Measurements from ENCODE around the gene ZC3H13.
"Not testable (repeated sequence)": the region's sequence is repeated elsewhere in the genome, so short reads cannot be mapped to it uniquely, and the experiment has no call there.

Gene ZC3H13

DNA sequence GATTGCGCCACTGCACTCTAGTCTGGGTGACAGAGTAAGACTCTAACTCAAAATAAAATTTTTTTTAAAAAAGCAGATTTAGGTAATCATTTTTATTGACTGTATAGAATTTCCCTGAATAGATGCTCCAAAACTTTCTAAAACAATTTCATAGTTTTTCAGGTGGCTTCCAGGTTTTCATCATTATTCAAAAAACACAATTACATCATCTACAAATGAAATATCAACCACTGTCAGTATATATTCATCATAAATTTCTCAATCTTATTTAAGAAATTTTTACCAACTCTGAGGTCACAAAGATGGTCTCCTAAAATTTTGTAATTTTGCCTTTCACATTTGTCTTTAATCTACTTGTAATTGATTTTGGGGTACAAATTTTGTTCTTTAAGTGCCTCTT is 48.1 kb downstream of the ZC3H13 start:
- no peak for DNase-seq

- DNase-seq: no peak
Observed at GRCh38 chr13:45996631-45997030, 55.9 kb downstream of the ZC3H13 start.

DNA sequence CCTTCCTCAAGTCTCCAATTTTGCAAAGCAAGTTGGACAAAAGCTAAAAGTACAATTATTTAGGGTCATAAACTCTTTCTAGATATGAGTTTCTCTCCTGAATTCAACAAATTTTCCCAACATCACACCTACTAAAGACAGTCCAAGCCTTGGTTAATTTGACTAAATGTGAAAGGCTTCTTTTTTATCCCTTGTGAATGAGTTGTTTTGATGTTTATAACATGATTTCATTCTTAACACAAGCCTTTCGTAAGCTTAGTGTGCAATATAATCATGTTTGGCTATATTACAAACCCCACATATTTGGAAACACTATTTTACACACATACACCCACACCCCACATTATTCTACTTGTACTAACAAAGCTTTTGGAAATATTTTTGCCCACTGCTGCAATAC is 57.3 kb downstream of the ZC3H13 start:
- no peak for DNase-seq

DNA sequence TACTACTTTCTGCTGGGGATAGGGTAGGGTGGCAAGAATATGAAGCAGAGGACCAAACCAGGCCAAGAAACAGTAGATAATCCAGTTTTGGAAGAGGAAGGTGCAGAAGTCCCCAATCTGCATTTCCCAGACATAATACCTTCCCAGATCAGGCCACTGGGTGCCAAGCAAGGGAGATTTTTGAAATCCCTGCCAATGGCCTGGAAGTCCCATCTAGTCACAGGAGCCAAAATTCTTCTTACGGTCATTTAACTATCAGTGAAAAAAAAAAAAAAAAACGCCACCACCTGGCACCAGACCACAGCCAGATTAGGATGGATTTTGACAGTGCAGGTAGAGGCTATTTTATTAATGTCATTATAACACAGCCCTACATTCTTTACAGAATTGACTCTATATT is 57.8 kb downstream of the ZC3H13 start:
- peak in 1 of 14 donors; percentile 35 for DNase-seq

GRCh38 chr13:45989607-45990006 is 62.9 kb downstream of the ZC3H13 start:
- no peak for DNase-seq

- not testable (repeated sequence) for DNase-seq
Observed at GRCh38 chr13:45981127-45981526, 71.4 kb downstream of the ZC3H13 start.

GRCh38 chr13:45975337-45975736 is 77.2 kb downstream of the ZC3H13 start:
- no peak for DNase-seq

DNA sequence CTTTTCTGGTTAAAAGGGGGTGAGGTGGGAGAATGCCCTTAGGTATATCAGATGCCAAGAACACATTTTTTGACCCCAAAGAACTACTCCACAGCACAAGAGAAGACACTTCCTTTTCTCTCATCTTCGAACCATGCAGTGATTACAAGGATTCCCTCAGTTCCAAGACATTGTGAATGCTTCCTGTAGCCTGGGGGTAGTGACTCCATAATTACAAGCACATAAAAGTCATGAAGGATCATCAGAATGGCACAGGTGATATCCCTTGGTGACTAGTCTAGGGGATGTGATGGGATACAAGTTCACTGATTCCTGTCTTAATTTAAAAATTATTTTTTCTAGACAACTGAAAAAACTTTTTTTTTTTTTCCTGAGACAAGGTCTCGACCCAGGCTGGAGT is 78.0 kb downstream of the ZC3H13 start:
- DNase-seq: no peak

DNA sequence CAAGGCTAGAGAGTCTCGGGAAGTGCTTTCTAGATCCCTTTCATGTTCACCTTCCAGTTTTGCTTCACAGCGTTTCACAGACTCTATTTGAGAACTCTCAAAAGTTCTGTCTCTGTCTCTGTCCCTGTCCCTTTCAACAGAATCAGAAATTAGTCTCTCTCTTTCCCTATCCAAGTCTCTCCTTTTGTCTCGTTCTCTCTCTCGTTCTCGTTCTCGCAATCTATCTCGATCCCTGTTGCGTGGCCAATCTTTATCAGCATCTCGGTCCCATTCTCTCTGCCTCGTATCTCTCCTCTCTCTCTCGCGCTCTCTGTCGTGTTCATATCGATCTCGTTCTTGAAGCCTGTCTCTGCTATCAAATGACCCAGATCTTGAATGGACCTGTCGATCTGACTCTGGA is 85.0 kb downstream of the ZC3H13 start:
- DNase-seq: no peak

- DNase-seq: no peak
Observed at GRCh38 chr13:45966715-45967114, 85.8 kb downstream of the ZC3H13 start.

GRCh38 chr13:45961468-45961867 is 91.1 kb downstream of the ZC3H13 start:
- no peak for DNase-seq

GRCh38 chr13:45954836-45955800 is 97.4 kb downstream of the ZC3H13 start:
- DNase-seq: no peak

DNA sequence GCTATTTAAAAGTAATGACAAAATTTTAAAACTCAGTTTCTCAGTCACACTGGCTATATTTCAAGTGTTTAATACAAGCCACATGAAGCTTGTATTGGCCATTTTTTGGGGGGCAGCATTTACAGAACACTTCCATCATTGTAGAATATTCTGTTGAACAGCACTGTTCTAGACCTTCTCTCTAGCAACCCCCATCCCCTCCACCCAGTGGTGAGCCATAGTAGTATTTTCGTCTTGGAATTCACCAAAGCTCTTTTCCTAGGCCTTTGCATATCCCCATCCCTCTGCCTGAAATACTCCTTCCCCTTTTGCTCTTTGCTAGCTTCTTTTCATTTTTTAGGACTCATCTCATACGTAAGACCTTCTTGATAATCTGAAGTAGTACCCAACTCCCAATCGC is 99.5 kb downstream of the ZC3H13 start:
- DNase-seq: no peak

- no peak for DNase-seq
Observed at GRCh38 chr13:45951724-45952123, 100.8 kb downstream of the ZC3H13 start.

GRCh38 chr13:45951166-45951565 is 101.4 kb downstream of the ZC3H13 start:
- no peak for DNase-seq

DNA sequence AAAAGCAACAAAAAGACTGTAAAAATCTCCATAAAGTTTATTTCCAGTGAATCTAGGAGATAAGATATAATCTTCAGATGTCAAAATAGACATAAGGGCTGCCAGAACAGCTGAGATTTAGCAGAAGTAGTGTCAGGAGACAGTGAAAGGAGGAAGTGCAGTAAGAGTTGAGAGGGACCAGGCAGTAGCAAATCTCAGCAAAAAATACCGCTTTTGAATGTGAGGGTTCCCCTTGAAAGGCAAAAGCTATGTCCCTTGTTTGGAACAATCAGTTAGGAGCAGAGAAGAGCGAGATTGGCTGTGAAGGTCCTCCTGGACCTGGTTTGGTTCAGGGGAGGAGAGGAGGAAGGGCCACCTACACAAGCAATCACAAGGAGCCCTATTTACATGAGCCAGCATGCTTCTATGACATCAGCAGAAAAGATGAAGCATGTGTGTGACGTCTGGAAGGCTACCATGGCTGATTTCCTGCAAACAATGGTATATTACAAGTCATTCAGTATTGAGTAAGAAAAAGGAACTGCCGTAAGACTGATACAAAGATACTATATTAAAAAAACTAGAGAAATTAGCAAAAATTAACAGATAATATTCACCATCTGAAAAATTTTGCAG is 102.1 kb downstream of the ZC3H13 start:
- DNase-seq: peak in 2 of 14 donors; percentile 11 to 13

GRCh38 chr13:45949161-45949560 is 103.4 kb downstream of the ZC3H13 start:
- no peak for DNase-seq

DNA sequence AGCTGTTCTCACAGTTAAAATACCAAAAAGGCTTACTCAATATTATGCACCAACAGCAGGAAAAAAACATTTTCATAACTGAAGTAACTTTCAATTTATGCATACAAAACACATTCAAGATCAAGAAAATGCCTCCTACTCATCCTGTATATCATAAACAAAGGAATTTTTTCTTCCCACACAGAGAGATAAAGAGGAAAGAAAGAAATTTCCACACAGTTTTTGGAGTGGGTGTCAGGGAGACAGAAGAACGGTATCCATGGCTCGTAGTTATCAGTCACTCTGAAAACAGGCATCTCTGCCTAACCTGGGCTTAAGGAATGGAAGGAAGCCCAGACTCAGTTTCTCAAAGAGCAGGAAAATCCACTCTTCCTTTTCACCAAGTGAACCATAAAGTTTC is 108.6 kb downstream of the ZC3H13 start:
- no peak for DNase-seq

GRCh38 chr13:45943120-45943519 is 109.4 kb downstream of the ZC3H13 start:
- DNase-seq: no peak

DNA sequence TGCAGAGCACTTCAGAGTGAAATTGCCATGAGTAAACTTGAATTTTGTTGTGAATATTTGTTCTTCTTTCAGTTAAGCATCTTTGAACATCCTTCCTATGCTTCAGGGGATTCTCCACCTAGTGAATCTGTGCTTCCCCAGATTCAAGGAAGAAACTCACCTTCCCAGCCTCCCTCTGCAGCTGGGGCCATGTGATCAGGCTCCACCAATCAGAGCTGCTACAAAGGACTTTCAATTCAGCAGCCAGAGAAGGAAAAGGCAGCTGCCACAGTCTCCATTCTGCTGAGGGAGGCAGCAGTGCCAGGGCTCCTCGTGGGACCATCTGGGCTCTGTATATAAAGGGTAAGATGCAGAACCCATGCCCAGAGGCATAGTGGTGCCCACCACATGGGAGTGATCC is 111.3 kb downstream of the ZC3H13 start:
- no peak for DNase-seq

- DNase-seq: no peak
Observed at GRCh38 chr13:45940061-45940460, 112.5 kb downstream of the ZC3H13 start.

DNA sequence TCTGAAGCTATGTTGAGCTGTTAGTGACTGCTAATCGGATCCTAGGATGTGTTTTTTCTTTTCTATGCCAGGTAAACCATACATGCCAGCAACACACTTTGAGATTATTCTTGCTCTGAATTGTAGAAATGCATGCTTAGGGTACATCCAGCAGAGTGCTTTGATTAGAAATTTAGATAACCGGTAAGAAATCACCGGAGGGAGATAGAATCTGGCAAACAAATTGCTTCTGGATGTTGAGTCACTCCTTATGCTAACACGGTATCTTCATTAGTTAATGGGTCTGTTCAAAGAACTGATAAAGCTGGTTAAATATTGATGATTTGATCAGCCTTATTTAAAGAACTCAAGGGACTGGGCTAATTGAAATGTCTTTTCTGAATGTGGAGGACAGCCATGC is 115.9 kb downstream of the ZC3H13 start:
- DNase-seq: no peak

GRCh38 chr13:45934283-45934682 is 118.3 kb downstream of the ZC3H13 start:
- no peak for DNase-seq
